ENCODE data around the gene ATF7IP2. TPM values are rescaled to one million over a fixed set of nuclear protein-coding genes. Genes with fewer than 3 reads are reported as not detected.

The ATF7IP2 gene
- total RNA-seq, 4 donors from 2014 or later = 2.4 to 4.8 (median 4.4) TPM

- TF ChIP-seq POLR2A (IDR thresholded peaks at IDR 0.05) (no peak), EP300 (IDR thresholded peaks at IDR 0.05) (no peak), CTCF (IDR thresholded peaks at IDR 0.05) (no peak)
- H3K4me3 ChIP-seq = no peak overlapping the region
- H3K4me1 ChIP-seq = no peaks in the 10 kb centered on the region
- 86 to 89% methylated on average over 2 of the region's 2 CpGs for WGBS, 2 donors
- DNase-seq (ENCODE audit: low spot score in 2 of 2) = no peak
- H3K36me3 ChIP-seq = no peaks in the 10 kb centered on the region
- no peak overlapping the region for H3K27ac ChIP-seq
- peaks cover 0 to 35% (median 3%) of the 10 kb centered on the region in 4 donors for H3K9me3 ChIP-seq
- H3K27me3 ChIP-seq = no peaks in the 10 kb centered on the region
These were observed 14.3 kb upstream of the ATF7IP2 start for GRCh38 chr16:10371592-10371991.

- WGBS, 2 donors = 62 to 92% methylated on average over 1 of the region's 1 CpG
These were observed 12.3 kb upstream of the ATF7IP2 start for GRCh38 chr16:10373556-10373955.

GRCh38 chr16:10376229-10376628 is 9.6 kb upstream of the ATF7IP2 start:
- H3K27ac ChIP-seq = no peak overlapping the region

More at GRCh38 chr16:10373556-10373955, 12.3 kb upstream of the ATF7IP2 start:
- H3K4me1 ChIP-seq = no peaks in the 10 kb centered on the region
- no peak for TF ChIP-seq POLR2A (IDR thresholded peaks at IDR 0.05)
- peaks cover 0 to 44% (median 3%) of the 10 kb centered on the region in 4 donors for H3K9me3 ChIP-seq
- DNase-seq (ENCODE audit: low spot score in 2 of 2) = no peak
- H3K27ac ChIP-seq = no peak overlapping the region
- H3K36me3 ChIP-seq = no peaks in the 10 kb centered on the region
- H3K27me3 ChIP-seq = no peaks in the 10 kb centered on the region
- H3K4me3 ChIP-seq = no peak overlapping the region

GRCh38 chr16:10383626-10384025 is 2.2 kb upstream of the ATF7IP2 start:
- no peak overlapping the region for H3K27ac ChIP-seq
- no peaks in the 10 kb centered on the region for H3K27me3 ChIP-seq
- peaks cover 0 to 12% (median 0%) of the 10 kb centered on the region in 4 donors for H3K9me3 ChIP-seq
- no peak for DNase-seq (ENCODE audit: low spot score in 2 of 2)
- WGBS, 2 donors = 74 to 80% methylated on average over 3 of the region's 3 CpGs
- peaks cover 0 to 12% (median 0%) of the 10 kb centered on the region in 4 donors for H3K4me1 ChIP-seq
- TF ChIP-seq EP300 (IDR thresholded peaks at IDR 0.05) = no peak
- TF ChIP-seq CTCF (IDR thresholded peaks at IDR 0.05) = no peak
- no peak for TF ChIP-seq POLR2A (IDR thresholded peaks at IDR 0.05)
- H3K4me3 ChIP-seq = no peak overlapping the region
- H3K36me3 ChIP-seq = no peaks in the 10 kb centered on the region

More at GRCh38 chr16:10376229-10376628, 9.6 kb upstream of the ATF7IP2 start:
- H3K9me3 ChIP-seq = peaks cover 0 to 28% (median 0%) of the 10 kb centered on the region in 4 donors
- no peaks in the 10 kb centered on the region for H3K36me3 ChIP-seq
- no peak overlapping the region for H3K4me3 ChIP-seq
- 81 to 84% methylated on average over 1 of the region's 1 CpG for WGBS, 2 donors
- DNase-seq (ENCODE audit: low spot score in 2 of 2) = no peak
- no peaks in the 10 kb centered on the region for H3K27me3 ChIP-seq
- no peaks in the 10 kb centered on the region for H3K4me1 ChIP-seq
- TF ChIP-seq CTCF (IDR thresholded peaks at IDR 0.05) = no peak
- TF ChIP-seq POLR2A (IDR thresholded peaks at IDR 0.05) = no peak
- TF ChIP-seq EP300 (IDR thresholded peaks at IDR 0.05) = no peak

- peaks cover 0 to 8% (median 0%) of the 10 kb centered on the region in 4 donors for H3K9me3 ChIP-seq
- WGBS, 2 donors = 10 to 11% methylated on average over 14 of the region's 14 CpGs
- H3K27me3 ChIP-seq = no peaks in the 10 kb centered on the region
- TF ChIP-seq POLR2A (IDR thresholded peaks at IDR 0.05) (no peak), EP300 (IDR thresholded peaks at IDR 0.05) (no peak), CTCF (IDR thresholded peaks at IDR 0.05) (no peak)
- no peaks in the 10 kb centered on the region for H3K36me3 ChIP-seq
- peak overlapping the region in 2 of 4 donors; percentile 65 to 67 for H3K27ac ChIP-seq
- peak overlapping the region; percentile 18 to 61 (median 44) for H3K4me3 ChIP-seq
- peaks cover 0 to 12% (median 0%) of the 10 kb centered on the region in 4 donors for H3K4me1 ChIP-seq
- no peak for DNase-seq (ENCODE audit: low spot score in 2 of 2)
These were observed 748 bp downstream of the ATF7IP2 start for GRCh38 chr16:10386517-10387100.
